Measurements from ENCODE around the gene RAG1. TPM values are rescaled to one million over a fixed set of nuclear protein-coding genes. Genes with fewer than 3 reads are reported as not detected.

Gene RAG1
- total RNA-seq, 2 donors from 2014 or later: 0.28 to 0.54 TPM

- Histone ChIP-seq H3K27ac (no peak overlapping the region), H3K27me3 (replicated peaks; ENCODE audit: insufficient read depth) (no peaks in the 10 kb centered on the region), H3K4me3 (no peak overlapping the region), H3K9me3 (no peaks in the 10 kb centered on the region), H3K36me3 (no peaks in the 10 kb centered on the region), H3K4me1 (ENCODE audit: control insufficient read depth in 1 of 2, low read depth in 2 of 2) (no peaks in the 10 kb centered on the region)
- TF ChIP-seq CTCF (IDR thresholded peaks at IDR 0.05): no peak
- DNase-seq (ENCODE audit: low spot score): no peak
- ATAC-seq (ENCODE audit: insufficient number of reproducible peaks, low FRiP score, low read depth): no peak
Measured at GRCh38 chr11:36608491-36609199, 40.8 kb downstream of the RAG1 start.

GRCh38 chr11:36609383-36609782 is 41.6 kb downstream of the RAG1 start:
- Histone ChIP-seq H3K27me3 (replicated peaks; ENCODE audit: insufficient read depth) (no peaks in the 10 kb centered on the region), H3K4me1 (ENCODE audit: control insufficient read depth in 1 of 2, low read depth in 2 of 2) (no peaks in the 10 kb centered on the region), H3K9me3 (no peaks in the 10 kb centered on the region), H3K4me3 (no peak overlapping the region), H3K27ac (no peak overlapping the region), H3K36me3 (no peaks in the 10 kb centered on the region)
- ATAC-seq (ENCODE audit: insufficient number of reproducible peaks, low FRiP score, low read depth) (no peak), DNase-seq (ENCODE audit: low spot score) (no peak)
- no peak for TF ChIP-seq CTCF (IDR thresholded peaks at IDR 0.05)

GRCh38 chr11:36615826-36616225 is 48.0 kb downstream of the RAG1 start:
- DNase-seq (ENCODE audit: low spot score) (no peak), ATAC-seq (ENCODE audit: insufficient number of reproducible peaks, low FRiP score, low read depth) (no peak)
- no peaks in the 10 kb centered on the region for H3K9me3 ChIP-seq
- no peaks in the 10 kb centered on the region for H3K36me3 ChIP-seq
- H3K4me3 ChIP-seq: no peak overlapping the region
- H3K27me3 ChIP-seq (replicated peaks; ENCODE audit: insufficient read depth): no peaks in the 10 kb centered on the region
- no peak for TF ChIP-seq CTCF (IDR thresholded peaks at IDR 0.05)
- peaks cover 9 to 20% of the 10 kb centered on the region in 2 donors for H3K4me1 ChIP-seq (ENCODE audit: control insufficient read depth in 1 of 2, low read depth in 2 of 2)
- no peak overlapping the region for H3K27ac ChIP-seq

- DNase-seq (ENCODE audit: low spot score) (no peak), ATAC-seq (ENCODE audit: insufficient number of reproducible peaks, low FRiP score, low read depth) (no peak)
- TF ChIP-seq CTCF (IDR thresholded peaks at IDR 0.05): no peak
- H3K27me3 ChIP-seq (replicated peaks; ENCODE audit: insufficient read depth): no peaks in the 10 kb centered on the region
- no peaks in the 10 kb centered on the region for H3K36me3 ChIP-seq
- H3K4me1 ChIP-seq (ENCODE audit: control insufficient read depth in 1 of 2, low read depth in 2 of 2): peaks cover 9 to 27% of the 10 kb centered on the region in 2 donors
- H3K4me3 ChIP-seq: no peak overlapping the region
- no peaks in the 10 kb centered on the region for H3K9me3 ChIP-seq
- no peak overlapping the region for H3K27ac ChIP-seq
Measured at GRCh38 chr11:36617543-36618362, 49.9 kb downstream of the RAG1 start.

- DNase-seq (ENCODE audit: low spot score): no peak
- peak overlapping the region; percentile 58 for H3K4me3 ChIP-seq
- no peaks in the 10 kb centered on the region for H3K27me3 ChIP-seq (replicated peaks; ENCODE audit: insufficient read depth)
- no peak for TF ChIP-seq CTCF (IDR thresholded peaks at IDR 0.05)
- no peaks in the 10 kb centered on the region for H3K9me3 ChIP-seq
- no peak for ATAC-seq (ENCODE audit: insufficient number of reproducible peaks, low FRiP score, low read depth)
- H3K4me1 ChIP-seq (ENCODE audit: control insufficient read depth in 1 of 2, low read depth in 2 of 2): peaks cover 9 to 27% of the 10 kb centered on the region in 2 donors
- H3K27ac ChIP-seq: no peak overlapping the region
- no peaks in the 10 kb centered on the region for H3K36me3 ChIP-seq
Measured at GRCh38 chr11:36618363-36619047, 50.7 kb downstream of the RAG1 start.

Data from thoracic aorta (tissue), 2 donors.